ENCODE measurements around the gene PDZK1.
"Not testable (repeated sequence)": the region's sequence is repeated elsewhere in the genome, so short reads cannot be mapped to it uniquely, and the experiment has no call there.

- TF ChIP-seq CTCF (conservative IDR thresholded peaks at IDR 0.05; ENCODE audit: low read depth, low read length); EZH2 (IDR thresholded peaks at IDR 0.05; ENCODE audit: borderline replicate concordance, low read depth, low read length, poor library complexity, severe bottlenecking): not testable (repeated sequence)
Measured at GRCh38 chr1:145622177-145622576, 85.0 kb downstream of the PDZK1 start.
